Breast epithelium (tissue), 4 donors: ENCODE measurements around the gene TRPM2. TPM values are rescaled to one million over a fixed set of nuclear protein-coding genes. Genes with fewer than 3 reads are reported as not detected.

Experiments
- DNase-seq, 2 donors: peaks; one replicate each; pipeline ENCODE4 v3.0.0-alpha.2; 2019; ENCODE audit warnings: low spot score in 2 of 2
- H3K27ac ChIP-seq, 2 donors: fragments of 200-600 bp; sonication (generic) in 1 of 2; one replicate each; pipeline ENCODE4 v1.5.1; 2016 to 2019; ENCODE audit warnings: mild to moderate bottlenecking in 1 of 2
- H3K27me3 ChIP-seq, 2 donors: fragments of 200-600 bp; sonication (generic) in 1 of 2; one replicate each; pipeline versions ENCODE4 v1.5.1 to v1.6.0; 2017 to 2019; ENCODE audit warnings: control low read depth in 1 of 2, mild to moderate bottlenecking in 1 of 2
- H3K36me3 ChIP-seq: fragments of 200-600 bp; one replicate; pipeline ENCODE4 v1.5.1; 2019
- H3K4me1 ChIP-seq, 2 donors: fragments of 200-600 bp; sonication (generic); one replicate each; pipeline ENCODE4 v1.5.1; 2016 to 2019; ENCODE audit warnings: control low read depth in 1 of 2
- H3K4me3 ChIP-seq, 3 donors: fragments of 200-600 bp; sonication (generic); 1 replicate in 2 of 3; 2 replicates in 1 of 3; pipeline ENCODE4 v1.5.1; 2016 to 2019; ENCODE audit warnings: mild to moderate bottlenecking in 3 of 3, moderate library complexity in 2 of 3
- H3K9me3 ChIP-seq, 2 donors: fragments of 200-600 bp; sonication (generic) in 1 of 2; one replicate each; pipeline ENCODE4 v1.5.1; 2016 to 2019; ENCODE audit warnings: control low read depth in 1 of 2
- CTCF ChIP-seq, 3 donors: fragments of 450-650 bp; IDR thresholded peaks; one replicate each; pipeline ENCODE4 v1.5.1; 2016 to 2017; ENCODE audit warnings: antibody characterized with exemption in 3 of 3, mild to moderate bottlenecking in 3 of 3, moderate library complexity in 3 of 3
- POLR2A ChIP-seq: fragments of 450-650 bp; IDR thresholded peaks from one replicate; pipeline ENCODE4 v1.6.1; 2016; ENCODE audit warnings: antibody characterized with exemption, mild to moderate bottlenecking, moderate library complexity
- POLR2AphosphoS5 ChIP-seq, 3 donors: sonication (generic); formaldehyde crosslinking; IDR thresholded peaks; one replicate each; pipeline ENCODE4 v1.6.1; 2017; ENCODE audit warnings: antibody characterized with exemption in 3 of 3
- intact Hi-C: fragments of 100-400 bp; cut with DNase I; formaldehyde crosslinking; loops from one replicate; pipeline ENCODE4 v1.15.1; 2023; ENCODE audit warnings: low total_unique reads
- total RNA-seq, 3 donors: library from RNA; depleted of rRNA; stranded (reverse); fragments of >200 nt; gene quantifications; one replicate each; pipeline ENCODE4 v1.1.0, GENCODE V29; 2016

TRPM2 gene
- total RNA-seq, 3 donors from 2014 or later, result 4.3 to 7.9 (median 7.2) TPM

DNA sequence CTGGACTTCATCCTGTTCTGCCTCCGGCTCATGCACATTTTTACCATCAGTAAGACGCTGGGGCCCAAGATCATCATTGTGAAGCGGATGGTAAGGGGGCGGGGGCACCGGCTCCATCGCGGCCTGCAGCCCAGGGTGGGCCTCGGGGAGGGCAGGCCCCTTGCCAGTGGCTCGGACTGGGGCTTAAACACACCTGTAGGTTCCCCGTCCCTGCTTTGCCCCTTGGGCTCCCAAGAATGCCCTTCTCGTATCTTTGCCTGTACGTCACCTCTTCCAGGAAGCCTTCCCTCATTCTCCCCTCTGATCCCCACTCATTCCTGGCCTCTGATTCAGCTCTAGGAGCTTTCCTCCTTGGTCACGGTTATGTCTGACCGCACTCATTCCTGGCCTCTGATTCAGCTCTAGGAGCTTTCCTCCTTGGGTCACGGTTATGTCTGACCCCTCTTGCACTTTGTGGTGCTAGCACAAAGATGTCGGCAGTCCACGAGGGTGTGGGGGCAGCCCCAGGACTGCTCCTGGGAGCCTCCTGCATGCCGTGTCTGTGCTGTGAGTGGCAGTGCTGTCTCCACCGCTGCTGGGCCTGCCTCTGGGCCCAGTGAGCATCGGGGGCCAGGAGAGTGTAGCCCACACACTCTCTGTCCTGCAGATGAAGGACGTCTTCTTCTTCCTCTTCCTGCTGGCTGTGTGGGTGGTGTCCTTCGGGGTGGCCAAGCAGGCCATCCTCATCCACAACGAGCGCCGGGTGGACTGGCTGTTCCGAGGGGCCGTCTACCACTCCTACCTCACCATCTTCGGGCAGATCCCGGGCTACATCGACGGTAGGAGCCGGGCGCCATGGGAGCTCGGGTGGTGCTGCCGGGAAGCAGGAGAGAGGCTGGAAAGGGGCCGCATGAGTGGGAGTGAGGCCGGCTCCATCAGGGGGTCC, 52.8 kb downstream of the TRPM2 start:
- intact Hi-C loops, result no loop called here
- DNase-seq, result no peak
- no peak for TF ChIP-seq CTCF (IDR thresholded peaks at IDR 0.05)
- TF ChIP-seq POLR2A, result no peak
- TF ChIP-seq POLR2AphosphoS5 (IDR thresholded peaks at IDR 0.05), result no peak
- Histone ChIP-seq H3K4me1 (no peaks in the 10 kb centered on the region), H3K27me3 (no peaks in the 10 kb centered on the region), H3K4me3 (no peak overlapping the region), H3K36me3 (no peaks in the 10 kb centered on the region), H3K9me3 (no peaks in the 10 kb centered on the region), H3K27ac (no peak overlapping the region)

DNA sequence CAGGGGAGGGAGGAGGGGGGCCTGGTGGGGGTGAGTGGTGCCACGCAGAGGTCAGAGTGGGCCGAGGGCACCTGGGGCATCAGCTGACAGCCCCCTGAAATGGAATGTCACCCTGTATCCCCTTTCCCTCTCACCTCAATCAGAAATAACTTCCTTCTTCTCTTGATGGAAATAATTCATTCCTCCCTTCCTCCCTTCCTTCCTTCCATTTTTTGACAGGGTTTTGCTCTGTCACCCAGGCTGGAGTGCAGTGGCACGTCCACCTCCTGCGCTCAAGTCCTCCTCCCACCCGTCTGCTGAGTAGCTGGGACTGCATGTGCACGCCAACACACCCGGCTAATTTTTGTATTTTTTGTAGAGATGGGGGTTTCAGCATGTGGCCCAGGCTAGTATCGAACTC, 53.5 kb downstream of the TRPM2 start:
- intact Hi-C loops, result no loop called here
- no peak overlapping the region for H3K4me3 ChIP-seq
- DNase-seq, result no peak
- H3K36me3 ChIP-seq, result no peaks in the 10 kb centered on the region
- no peaks in the 10 kb centered on the region for H3K9me3 ChIP-seq
- TF ChIP-seq CTCF (IDR thresholded peaks at IDR 0.05) (no peak), POLR2AphosphoS5 (IDR thresholded peaks at IDR 0.05) (no peak), POLR2A (no peak)
- no peaks in the 10 kb centered on the region for H3K27me3 ChIP-seq
- no peaks in the 10 kb centered on the region for H3K4me1 ChIP-seq
- no peak overlapping the region for H3K27ac ChIP-seq

DNA sequence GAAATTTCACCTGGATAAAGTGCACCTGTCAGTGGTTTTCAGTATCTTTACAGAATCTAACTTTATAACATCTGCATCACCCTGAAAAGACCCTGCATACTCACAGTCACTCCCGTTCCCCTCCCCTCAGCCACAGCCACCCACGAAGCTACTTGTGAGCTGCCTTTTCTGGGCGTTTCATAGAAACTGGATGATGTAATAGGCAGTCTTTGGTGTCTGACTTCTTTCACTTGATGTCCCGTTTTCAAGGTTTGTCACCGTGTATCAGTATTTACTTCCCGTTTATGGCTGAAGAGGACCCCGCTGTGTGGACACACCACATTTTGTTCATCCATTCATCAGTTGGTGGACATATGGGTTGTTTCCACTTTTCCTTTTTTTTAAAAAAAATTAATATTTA, 54.1 kb downstream of the TRPM2 start:
- no peak for TF ChIP-seq CTCF (IDR thresholded peaks at IDR 0.05)
- no peak for TF ChIP-seq POLR2A
- TF ChIP-seq POLR2AphosphoS5 (IDR thresholded peaks at IDR 0.05), result no peak
- H3K9me3 ChIP-seq, result no peaks in the 10 kb centered on the region
- no peaks in the 10 kb centered on the region for H3K27me3 ChIP-seq
- H3K4me1 ChIP-seq, result no peaks in the 10 kb centered on the region
- no peak overlapping the region for H3K4me3 ChIP-seq
- H3K27ac ChIP-seq, result no peak overlapping the region
- no peak for DNase-seq
- no peaks in the 10 kb centered on the region for H3K36me3 ChIP-seq
- intact Hi-C loops, result no loop called here

GRCh38 chr21:44408226-44408625, 54.8 kb downstream of the TRPM2 start:
- Histone ChIP-seq H3K36me3 (no peaks in the 10 kb centered on the region), H3K9me3 (no peaks in the 10 kb centered on the region), H3K27ac (no peak overlapping the region), H3K4me3 (no peak overlapping the region), H3K27me3 (no peaks in the 10 kb centered on the region), H3K4me1 (no peaks in the 10 kb centered on the region)
- DNase-seq, result no peak
- TF ChIP-seq POLR2AphosphoS5 (IDR thresholded peaks at IDR 0.05) (no peak), POLR2A (no peak), CTCF (IDR thresholded peaks at IDR 0.05) (no peak)
- intact Hi-C loops, result no loop called here

GRCh38 chr21:44413566-44414290, 60.3 kb downstream of the TRPM2 start:
- H3K27ac ChIP-seq, result no peak overlapping the region
- peak in 1 of 2 donors; percentile 19 for DNase-seq

More at GRCh38 chr21:44413566-44414290, 60.3 kb downstream of the TRPM2 start:
- Histone ChIP-seq H3K36me3 (no peaks in the 10 kb centered on the region), H3K4me1 (no peaks in the 10 kb centered on the region), H3K4me3 (no peak overlapping the region), H3K9me3 (peaks cover 0 to 3% of the 10 kb centered on the region in 2 donors), H3K27me3 (peaks cover 0 to 20% of the 10 kb centered on the region in 2 donors)
- intact Hi-C loops, result no loop called here
- TF ChIP-seq CTCF (IDR thresholded peaks at IDR 0.05) (no peak), POLR2A (no peak), POLR2AphosphoS5 (IDR thresholded peaks at IDR 0.05) (no peak)
